ENCODE measurements around the gene UBN1.

The UBN1 gene

DNA sequence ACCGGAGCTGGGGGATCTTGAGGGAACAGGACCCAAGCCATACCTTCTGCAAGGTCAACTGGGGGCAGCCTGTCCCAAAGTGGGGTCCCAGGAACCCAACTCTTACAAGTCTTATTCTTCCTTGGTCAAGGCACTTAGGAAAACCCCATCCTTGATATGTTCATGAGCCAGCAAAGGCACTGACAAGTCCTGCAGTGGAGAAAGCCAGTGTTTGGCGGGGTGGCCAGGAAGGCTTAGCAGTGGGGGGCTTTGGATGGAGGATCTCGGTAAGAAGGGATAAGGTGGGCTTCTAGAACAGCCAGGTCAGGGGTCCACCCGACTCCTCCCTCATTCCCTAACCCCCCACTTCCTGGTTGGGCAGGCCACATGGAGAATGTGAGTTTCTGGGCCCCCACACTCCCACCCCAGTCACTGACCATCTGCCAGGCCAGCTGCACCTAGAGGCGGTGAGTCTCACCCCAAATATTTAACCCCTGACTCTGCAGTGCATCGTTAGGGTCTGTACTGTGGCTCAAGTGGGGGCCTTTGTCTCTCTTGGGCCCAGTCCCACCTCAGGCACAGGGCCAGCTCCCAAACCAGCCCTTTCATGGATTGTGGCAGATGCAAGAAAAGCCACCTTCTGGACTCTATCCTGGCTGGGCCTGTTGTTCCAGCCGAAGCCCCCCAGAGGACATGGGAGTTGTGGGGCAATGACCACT is 67.4 kb downstream of the UBN1 start:
- TF ChIP-seq, protein P1, sequence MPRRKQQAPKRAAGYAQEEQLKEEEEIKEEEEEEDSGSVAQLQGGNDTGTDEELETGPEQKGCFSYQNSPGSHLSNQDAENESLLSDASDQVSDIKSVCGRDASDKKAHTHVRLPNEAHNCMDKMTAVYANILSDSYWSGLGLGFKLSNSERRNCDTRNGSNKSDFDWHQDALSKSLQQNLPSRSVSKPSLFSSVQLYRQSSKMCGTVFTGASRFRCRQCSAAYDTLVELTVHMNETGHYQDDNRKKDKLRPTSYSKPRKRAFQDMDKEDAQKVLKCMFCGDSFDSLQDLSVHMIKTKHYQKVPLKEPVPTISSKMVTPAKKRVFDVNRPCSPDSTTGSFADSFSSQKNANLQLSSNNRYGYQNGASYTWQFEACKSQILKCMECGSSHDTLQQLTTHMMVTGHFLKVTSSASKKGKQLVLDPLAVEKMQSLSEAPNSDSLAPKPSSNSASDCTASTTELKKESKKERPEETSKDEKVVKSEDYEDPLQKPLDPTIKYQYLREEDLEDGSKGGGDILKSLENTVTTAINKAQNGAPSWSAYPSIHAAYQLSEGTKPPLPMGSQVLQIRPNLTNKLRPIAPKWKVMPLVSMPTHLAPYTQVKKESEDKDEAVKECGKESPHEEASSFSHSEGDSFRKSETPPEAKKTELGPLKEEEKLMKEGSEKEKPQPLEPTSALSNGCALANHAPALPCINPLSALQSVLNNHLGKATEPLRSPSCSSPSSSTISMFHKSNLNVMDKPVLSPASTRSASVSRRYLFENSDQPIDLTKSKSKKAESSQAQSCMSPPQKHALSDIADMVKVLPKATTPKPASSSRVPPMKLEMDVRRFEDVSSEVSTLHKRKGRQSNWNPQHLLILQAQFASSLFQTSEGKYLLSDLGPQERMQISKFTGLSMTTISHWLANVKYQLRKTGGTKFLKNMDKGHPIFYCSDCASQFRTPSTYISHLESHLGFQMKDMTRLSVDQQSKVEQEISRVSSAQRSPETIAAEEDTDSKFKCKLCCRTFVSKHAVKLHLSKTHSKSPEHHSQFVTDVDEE (CRISPR knock-in tag; IDR thresholded peaks at IDR 0.05) = no peak
- TF ChIP-seq, protein P2, sequence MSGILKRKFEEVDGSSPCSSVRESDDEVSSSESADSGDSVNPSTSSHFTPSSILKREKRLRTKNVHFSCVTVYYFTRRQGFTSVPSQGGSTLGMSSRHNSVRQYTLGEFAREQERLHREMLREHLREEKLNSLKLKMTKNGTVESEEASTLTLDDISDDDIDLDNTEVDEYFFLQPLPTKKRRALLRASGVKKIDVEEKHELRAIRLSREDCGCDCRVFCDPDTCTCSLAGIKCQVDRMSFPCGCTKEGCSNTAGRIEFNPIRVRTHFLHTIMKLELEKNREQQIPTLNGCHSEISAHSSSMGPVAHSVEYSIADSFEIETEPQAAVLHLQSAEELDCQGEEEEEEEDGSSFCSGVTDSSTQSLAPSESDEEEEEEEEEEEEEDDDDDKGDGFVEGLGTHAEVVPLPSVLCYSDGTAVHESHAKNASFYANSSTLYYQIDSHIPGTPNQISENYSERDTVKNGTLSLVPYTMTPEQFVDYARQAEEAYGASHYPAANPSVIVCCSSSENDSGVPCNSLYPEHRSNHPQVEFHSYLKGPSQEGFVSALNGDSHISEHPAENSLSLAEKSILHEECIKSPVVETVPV (CRISPR knock-in tag; IDR thresholded peaks at IDR 0.05) = no peak
- TF ChIP-seq ZNF8 (CRISPR knock-in tag; IDR thresholded peaks at IDR 0.05) (no peak), TCF4 (CRISPR knock-in tag; IDR thresholded peaks at IDR 0.05; ENCODE audit: borderline replicate concordance) (no peak), ZNF70 (CRISPR knock-in tag; IDR thresholded peaks at IDR 0.05) (no peak), PPARA (CRISPR knock-in tag; IDR thresholded peaks at IDR 0.05; ENCODE audit: borderline replicate concordance) (no peak)
- ATAC-seq = no peak

DNA sequence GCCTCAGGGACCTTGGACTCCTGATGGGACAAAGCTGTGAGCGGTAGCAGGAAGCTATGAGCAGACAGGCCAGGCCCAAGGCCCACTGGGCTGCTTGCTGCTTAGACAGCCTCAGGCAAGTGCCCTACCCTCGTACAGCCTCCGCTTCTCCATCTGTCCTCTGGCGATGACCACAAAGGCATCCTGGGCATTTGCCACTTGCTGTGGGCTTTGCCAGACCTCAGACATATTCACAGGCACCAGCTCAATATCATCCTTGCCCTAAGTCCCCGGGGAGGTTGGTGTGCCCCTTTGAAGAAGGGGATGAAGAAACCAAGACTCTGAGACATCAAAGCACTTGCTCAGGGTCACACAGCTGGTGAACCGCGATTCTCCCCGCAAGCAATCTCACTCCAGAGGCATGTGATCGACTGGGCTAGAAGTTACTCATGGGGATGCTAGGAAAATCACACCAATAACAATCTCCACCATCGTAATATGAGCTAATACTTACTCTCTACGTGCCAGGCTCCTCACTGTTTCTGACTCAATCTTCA is 68.0 kb downstream of the UBN1 start:
- TF ChIP-seq GLIS3 (CRISPR knock-in tag; IDR thresholded peaks at IDR 0.05) (no peak), ZNF8 (CRISPR knock-in tag; IDR thresholded peaks at IDR 0.05) (no peak), SNAI2 (CRISPR knock-in tag; IDR thresholded peaks at IDR 0.05) (no peak), ZFP3 (CRISPR knock-in tag; IDR thresholded peaks at IDR 0.05) (no peak), TCF4 (CRISPR knock-in tag; IDR thresholded peaks at IDR 0.05; ENCODE audit: borderline replicate concordance) (no peak), ZNF70 (CRISPR knock-in tag; IDR thresholded peaks at IDR 0.05) (no peak), PPARA (CRISPR knock-in tag; IDR thresholded peaks at IDR 0.05; ENCODE audit: borderline replicate concordance) (no peak), ISL1 (CRISPR knock-in tag; IDR thresholded peaks at IDR 0.05) (no peak), ARNTL (CRISPR knock-in tag; IDR thresholded peaks at IDR 0.05; ENCODE audit: borderline replicate concordance, low read depth) (no peak), ZFP30 (CRISPR knock-in tag; IDR thresholded peaks at IDR 0.05) (no peak), ESRRG (CRISPR knock-in tag; IDR thresholded peaks at IDR 0.05) (no peak)
- TF ChIP-seq, protein P3, sequence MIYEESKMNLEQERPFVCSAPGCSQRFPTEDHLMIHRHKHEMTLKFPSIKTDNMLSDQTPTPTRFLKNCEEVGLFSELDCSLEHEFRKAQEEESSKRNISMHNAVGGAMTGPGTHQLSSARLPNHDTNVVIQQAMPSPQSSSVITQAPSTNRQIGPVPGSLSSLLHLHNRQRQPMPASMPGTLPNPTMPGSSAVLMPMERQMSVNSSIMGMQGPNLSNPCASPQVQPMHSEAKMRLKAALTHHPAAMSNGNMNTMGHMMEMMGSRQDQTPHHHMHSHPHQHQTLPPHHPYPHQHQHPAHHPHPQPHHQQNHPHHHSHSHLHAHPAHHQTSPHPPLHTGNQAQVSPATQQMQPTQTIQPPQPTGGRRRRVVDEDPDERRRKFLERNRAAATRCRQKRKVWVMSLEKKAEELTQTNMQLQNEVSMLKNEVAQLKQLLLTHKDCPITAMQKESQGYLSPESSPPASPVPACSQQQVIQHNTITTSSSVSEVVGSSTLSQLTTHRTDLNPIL (CRISPR knock-in tag; IDR thresholded peaks at IDR 0.05; ENCODE audit: low read depth) = no peak
- TF ChIP-seq, protein P4, sequence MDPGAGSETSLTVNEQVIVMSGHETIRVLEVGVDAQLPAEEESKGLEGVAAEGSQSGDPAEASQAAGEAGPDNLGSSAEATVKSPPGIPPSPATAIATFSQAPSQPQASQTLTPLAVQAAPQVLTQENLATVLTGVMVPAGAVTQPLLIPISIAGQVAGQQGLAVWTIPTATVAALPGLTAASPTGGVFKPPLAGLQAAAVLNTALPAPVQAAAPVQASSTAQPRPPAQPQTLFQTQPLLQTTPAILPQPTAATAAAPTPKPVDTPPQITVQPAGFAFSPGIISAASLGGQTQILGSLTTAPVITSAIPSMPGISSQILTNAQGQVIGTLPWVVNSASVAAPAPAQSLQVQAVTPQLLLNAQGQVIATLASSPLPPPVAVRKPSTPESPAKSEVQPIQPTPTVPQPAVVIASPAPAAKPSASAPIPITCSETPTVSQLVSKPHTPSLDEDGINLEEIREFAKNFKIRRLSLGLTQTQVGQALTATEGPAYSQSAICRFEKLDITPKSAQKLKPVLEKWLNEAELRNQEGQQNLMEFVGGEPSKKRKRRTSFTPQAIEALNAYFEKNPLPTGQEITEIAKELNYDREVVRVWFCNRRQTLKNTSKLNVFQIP (CRISPR knock-in tag; IDR thresholded peaks at IDR 0.05; ENCODE audit: borderline replicate concordance, low read depth) = no peak
- TF ChIP-seq, protein P5, sequence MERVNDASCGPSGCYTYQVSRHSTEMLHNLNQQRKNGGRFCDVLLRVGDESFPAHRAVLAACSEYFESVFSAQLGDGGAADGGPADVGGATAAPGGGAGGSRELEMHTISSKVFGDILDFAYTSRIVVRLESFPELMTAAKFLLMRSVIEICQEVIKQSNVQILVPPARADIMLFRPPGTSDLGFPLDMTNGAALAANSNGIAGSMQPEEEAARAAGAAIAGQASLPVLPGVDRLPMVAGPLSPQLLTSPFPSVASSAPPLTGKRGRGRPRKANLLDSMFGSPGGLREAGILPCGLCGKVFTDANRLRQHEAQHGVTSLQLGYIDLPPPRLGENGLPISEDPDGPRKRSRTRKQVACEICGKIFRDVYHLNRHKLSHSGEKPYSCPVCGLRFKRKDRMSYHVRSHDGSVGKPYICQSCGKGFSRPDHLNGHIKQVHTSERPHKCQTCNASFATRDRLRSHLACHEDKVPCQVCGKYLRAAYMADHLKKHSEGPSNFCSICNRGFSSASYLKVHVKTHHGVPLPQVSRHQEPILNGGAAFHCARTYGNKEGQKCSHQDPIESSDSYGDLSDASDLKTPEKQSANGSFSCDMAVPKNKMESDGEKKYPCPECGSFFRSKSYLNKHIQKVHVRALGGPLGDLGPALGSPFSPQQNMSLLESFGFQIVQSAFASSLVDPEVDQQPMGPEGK (CRISPR knock-in tag; IDR thresholded peaks at IDR 0.05; ENCODE audit: borderline replicate concordance) = no peak
- TF ChIP-seq, protein P2 (CRISPR knock-in tag; IDR thresholded peaks at IDR 0.05) = no peak
- TF ChIP-seq, protein P1 (CRISPR knock-in tag; IDR thresholded peaks at IDR 0.05) = no peak
- no peak; the same call in 1 of the 3 replicates for ATAC-seq
